ENCODE measurements around the gene HAUS3.

Gene HAUS3

GRCh38 chr4:2262944-2263250 lies 21.0 kb upstream of the HAUS3 start:
- no peak for DNase-seq

- peak; percentile 96 for DNase-seq
Measured at GRCh38 chr4:2262145-2262943, 20.4 kb upstream of the HAUS3 start.

GRCh38 chr4:2261853-2262144 lies 19.9 kb upstream of the HAUS3 start, which contains the start of gene MXD4:
Gene MXD4 (minus strand): TSS chr4:2262109. CDS start chr4:2261980, 129 bp downstream.
- DNase-seq: no peak

GRCh38 chr4:2261110-2261852 lies 19.4 kb upstream of the HAUS3 start:
- DNase-seq: peak; percentile 68

GRCh38 chr4:2260344-2261109 lies 18.6 kb upstream of the HAUS3 start:
- no peak for DNase-seq

- DNase-seq: no peak
Measured at GRCh38 chr4:2259541-2260343, 17.8 kb upstream of the HAUS3 start.

GRCh38 chr4:2259036-2259540 lies 17.2 kb upstream of the HAUS3 start:
- DNase-seq: no peak

- peak; percentile 21 for DNase-seq
Measured at GRCh38 chr4:2258091-2259035, 16.4 kb upstream of the HAUS3 start.

- peak; percentile 21 for DNase-seq
Measured at GRCh38 chr4:2257361-2258081, 15.6 kb upstream of the HAUS3 start.

GRCh38 chr4:2256781-2257191 lies 14.9 kb upstream of the HAUS3 start:
- DNase-seq: peak; percentile 18

- peak; percentile 20 for DNase-seq
Measured at GRCh38 chr4:2256156-2256731, 14.3 kb upstream of the HAUS3 start.

- peak; percentile 16 for DNase-seq
Measured at GRCh38 chr4:2255501-2256155, 13.7 kb upstream of the HAUS3 start.

GRCh38 chr4:2254665-2255500 lies 13.0 kb upstream of the HAUS3 start:
- peak; percentile 12 for DNase-seq

GRCh38 chr4:2253160-2254084 lies 11.5 kb upstream of the HAUS3 start:
- peak; percentile 14 for DNase-seq

- no peak for DNase-seq
Measured at GRCh38 chr4:2252530-2253091, 10.7 kb upstream of the HAUS3 start.

GRCh38 chr4:2251795-2252529 lies 10.0 kb upstream of the HAUS3 start:
- DNase-seq: peak; percentile 17
